Measurements from ENCODE around the gene EIF3K. TPM values are rescaled to one million over a fixed set of nuclear protein-coding genes. Genes with fewer than 3 reads are reported as not detected.

The EIF3K gene
- total RNA-seq, 1 experiment from 2014 or later, result 353 TPM

GRCh38 chr19:38649305-38650171 lies 30.6 kb downstream of the EIF3K start:
- H3K27me3 ChIP-seq (replicated peaks), result no peaks in the 10 kb centered on the region
- H3K4me1 ChIP-seq (replicated peaks), result peaks cover 56% of the 10 kb centered on the region
- DNase-seq (ENCODE audit: low read depth in 1 of 2, low spot score in 2 of 2), result no peak
- peak overlapping the region; percentile 86 for H3K27ac ChIP-seq
- H3K36me3 ChIP-seq, result peaks cover 56% of the 10 kb centered on the region
- no peaks in the 10 kb centered on the region for H3K9me3 ChIP-seq (replicated peaks)
- H3K4me3 ChIP-seq, result peak overlapping the region; percentile 93

GRCh38 chr19:38650172-38650775 lies 31.3 kb downstream of the EIF3K start:
- peak overlapping the region; percentile 86 for H3K27ac ChIP-seq
- H3K36me3 ChIP-seq, result peaks cover 64% of the 10 kb centered on the region
- no peaks in the 10 kb centered on the region for H3K27me3 ChIP-seq (replicated peaks)
- H3K4me1 ChIP-seq (replicated peaks), result peaks cover 63% of the 10 kb centered on the region
- peak in 1 of 2 experiments; percentile 31 for DNase-seq (ENCODE audit: low read depth in 1 of 2, low spot score in 2 of 2)
- H3K4me3 ChIP-seq, result peak overlapping the region; percentile 93
- no peaks in the 10 kb centered on the region for H3K9me3 ChIP-seq (replicated peaks)

GRCh38 chr19:38650911-38651584 lies 32.1 kb downstream of the EIF3K start:
- DNase-seq (ENCODE audit: low read depth in 1 of 2, low spot score in 2 of 2), result peak; percentile 74 to 88
- peaks cover 72% of the 10 kb centered on the region for H3K36me3 ChIP-seq
- no peaks in the 10 kb centered on the region for H3K9me3 ChIP-seq (replicated peaks)
- peak overlapping the region; percentile 93 for H3K4me3 ChIP-seq
- H3K4me1 ChIP-seq (replicated peaks), result peaks cover 71% of the 10 kb centered on the region
- peak overlapping the region; percentile 86 for H3K27ac ChIP-seq
- H3K27me3 ChIP-seq (replicated peaks), result no peaks in the 10 kb centered on the region

- peaks cover 86% of the 10 kb centered on the region for H3K36me3 ChIP-seq
- DNase-seq (ENCODE audit: low read depth in 1 of 2, low spot score in 2 of 2), result peak in 1 of 2 experiments; percentile 39
- peaks cover 86% of the 10 kb centered on the region for H3K4me1 ChIP-seq (replicated peaks)
- no peak overlapping the region for H3K4me3 ChIP-seq
- peak overlapping the region; percentile 86 for H3K27ac ChIP-seq
- H3K9me3 ChIP-seq (replicated peaks), result no peaks in the 10 kb centered on the region
- no peaks in the 10 kb centered on the region for H3K27me3 ChIP-seq (replicated peaks)
Measured at GRCh38 chr19:38653028-38653571, 34.1 kb downstream of the EIF3K start.

- no peaks in the 10 kb centered on the region for H3K27me3 ChIP-seq (replicated peaks)
- DNase-seq (ENCODE audit: low read depth in 1 of 2, low spot score in 2 of 2), result peak in 1 of 2 experiments; percentile 56
- H3K9me3 ChIP-seq (replicated peaks), result no peaks in the 10 kb centered on the region
- peak overlapping the region; percentile 99 for H3K27ac ChIP-seq
- peaks cover 75% of the 10 kb centered on the region for H3K36me3 ChIP-seq
- H3K4me3 ChIP-seq, result no peak overlapping the region
- peaks cover 100% of the 10 kb centered on the region for H3K4me1 ChIP-seq (replicated peaks)
Measured at GRCh38 chr19:38654628-38655055, 35.7 kb downstream of the EIF3K start.

- no peak overlapping the region for H3K4me3 ChIP-seq
- no peaks in the 10 kb centered on the region for H3K27me3 ChIP-seq (replicated peaks)
- peak overlapping the region; percentile 99 for H3K27ac ChIP-seq
- H3K9me3 ChIP-seq (replicated peaks), result no peaks in the 10 kb centered on the region
- H3K4me1 ChIP-seq (replicated peaks), result peaks cover 100% of the 10 kb centered on the region
- peaks cover 72% of the 10 kb centered on the region for H3K36me3 ChIP-seq
- no peak for DNase-seq (ENCODE audit: low read depth in 1 of 2, low spot score in 2 of 2)
Measured at GRCh38 chr19:38655148-38655824, 36.3 kb downstream of the EIF3K start.

DNA sequence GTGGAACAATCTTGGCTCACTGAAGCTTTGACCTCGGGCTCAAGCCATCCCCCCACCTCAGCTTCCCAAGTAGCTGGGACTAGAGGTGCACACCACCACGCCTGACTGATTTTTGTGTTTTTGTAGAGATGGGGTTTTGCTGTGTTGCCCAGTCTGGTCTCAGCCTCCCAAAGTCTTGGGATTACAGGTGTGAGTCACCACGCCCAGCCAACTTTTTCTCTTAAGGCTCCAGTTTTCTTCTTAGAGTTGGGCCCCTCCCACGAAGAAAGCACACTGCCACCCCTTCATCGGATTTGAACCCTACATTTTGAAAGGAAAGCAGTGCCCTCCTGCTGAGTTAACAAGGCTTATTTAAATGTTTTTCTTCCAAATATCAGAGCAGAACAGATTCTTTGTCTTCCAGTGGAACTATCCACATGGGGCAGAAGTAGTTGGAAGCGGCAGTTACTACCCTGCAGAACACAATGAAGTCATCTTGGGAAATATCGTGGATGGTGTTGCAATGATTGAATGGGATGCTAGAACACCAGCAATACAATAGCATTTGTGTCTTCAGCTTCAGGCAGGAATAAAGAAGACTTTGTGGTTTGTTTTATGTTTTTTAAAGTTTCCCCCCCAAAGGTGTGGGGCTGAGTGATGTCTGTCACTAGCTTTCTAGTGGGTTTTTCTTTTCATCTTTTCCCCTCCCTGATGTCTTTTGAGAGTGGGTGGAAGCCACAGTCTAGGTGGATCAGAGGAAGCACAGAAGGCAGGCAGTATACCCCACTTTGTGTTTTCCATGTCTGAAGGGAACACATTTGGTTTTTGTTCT lies 37.4 kb downstream of the EIF3K start:
- Histone ChIP-seq H3K27me3 (replicated peaks) (no peaks in the 10 kb centered on the region), H3K4me1 (replicated peaks) (peaks cover 100% of the 10 kb centered on the region), H3K4me3 (no peak overlapping the region), H3K36me3 (peaks cover 78% of the 10 kb centered on the region), H3K9me3 (replicated peaks) (no peaks in the 10 kb centered on the region), H3K27ac (peak overlapping the region; percentile 99)
- DNase-seq (ENCODE audit: low read depth in 1 of 2, low spot score in 2 of 2), result peak in 1 of 2 experiments; percentile 30

DNA sequence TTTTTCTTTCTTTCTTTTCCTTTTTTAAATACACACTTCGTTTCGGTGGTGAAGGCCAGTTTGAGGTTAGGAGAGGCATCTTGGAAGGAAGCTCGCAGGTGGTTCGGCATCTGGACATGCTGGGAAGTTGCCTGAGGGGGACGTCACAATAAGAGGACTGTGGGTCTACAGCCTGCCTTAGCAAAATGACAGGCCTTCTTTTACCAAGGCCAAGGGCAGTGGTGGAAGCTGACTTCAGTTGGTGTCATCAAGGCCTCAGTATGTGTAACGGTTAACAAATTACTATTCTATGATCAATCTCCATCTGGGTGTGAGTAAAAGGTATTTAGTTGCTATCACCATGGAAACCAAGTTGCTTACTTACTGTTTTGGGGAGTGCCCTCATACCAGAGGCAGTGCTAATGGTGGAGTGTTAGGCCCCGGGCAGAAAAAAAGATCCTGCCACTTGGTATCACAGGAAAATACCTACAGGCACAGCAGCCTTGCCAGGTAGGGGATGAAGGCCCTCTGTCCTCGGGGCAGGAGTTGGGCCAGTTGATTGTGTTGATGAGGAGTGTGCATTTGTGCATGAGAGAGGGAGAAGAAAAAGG lies 38.7 kb downstream of the EIF3K start:
- Histone ChIP-seq H3K4me3 (no peak overlapping the region), H3K36me3 (peaks cover 78% of the 10 kb centered on the region), H3K27ac (peak overlapping the region; percentile 99), H3K9me3 (replicated peaks) (no peaks in the 10 kb centered on the region), H3K4me1 (replicated peaks) (peaks cover 100% of the 10 kb centered on the region), H3K27me3 (replicated peaks) (no peaks in the 10 kb centered on the region)
- peak; percentile 68 to 77 for DNase-seq (ENCODE audit: low read depth in 1 of 2, low spot score in 2 of 2)

DNA sequence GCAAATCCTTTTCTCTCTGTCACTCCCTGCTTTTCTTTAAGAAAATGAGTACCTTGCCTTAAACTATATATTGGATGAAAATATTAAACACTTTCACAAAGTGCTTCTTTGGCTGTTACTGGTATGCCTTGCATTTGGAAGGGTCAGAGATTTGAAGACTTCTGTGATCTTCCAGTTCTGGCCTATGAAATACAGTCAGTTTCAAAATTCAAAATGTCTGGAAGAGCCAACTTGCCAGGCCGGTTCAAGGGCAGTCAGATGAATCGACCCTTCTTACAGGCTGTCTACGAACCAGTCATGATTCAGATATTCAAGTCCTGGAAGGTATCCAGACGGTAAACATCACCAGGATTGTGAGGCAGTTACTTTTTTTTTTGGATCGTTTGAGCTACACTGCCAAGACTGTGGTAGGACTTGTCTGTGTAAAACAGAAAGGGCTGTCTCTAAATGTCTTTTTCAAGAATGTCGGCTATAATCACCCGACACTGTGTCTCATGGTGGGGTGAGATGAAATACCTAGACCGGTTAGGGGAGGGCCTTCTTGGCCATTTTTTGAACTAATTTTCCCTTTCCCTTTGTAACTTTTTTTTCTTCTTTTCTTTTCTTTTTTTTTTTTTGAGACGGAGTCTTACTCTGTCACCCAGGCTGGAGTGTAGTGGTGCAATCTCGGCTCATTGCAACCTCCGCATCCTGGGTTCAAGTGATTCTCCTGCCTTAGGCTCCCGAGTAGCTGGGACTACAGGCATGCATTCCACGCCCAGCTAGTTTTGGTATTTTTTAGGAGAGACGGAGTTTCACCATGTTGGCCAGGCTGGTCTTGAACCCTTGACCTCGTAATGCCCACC lies 39.7 kb downstream of the EIF3K start:
- Histone ChIP-seq H3K4me1 (replicated peaks) (peaks cover 100% of the 10 kb centered on the region), H3K4me3 (no peak overlapping the region), H3K9me3 (replicated peaks) (no peaks in the 10 kb centered on the region), H3K36me3 (peaks cover 80% of the 10 kb centered on the region), H3K27me3 (replicated peaks) (no peaks in the 10 kb centered on the region), H3K27ac (peak overlapping the region; percentile 99)
- DNase-seq (ENCODE audit: low read depth in 1 of 2, low spot score in 2 of 2), result peak; percentile 86 to 93

- Histone ChIP-seq H3K4me1 (replicated peaks) (peaks cover 100% of the 10 kb centered on the region), H3K27ac (peak overlapping the region; percentile 99)
Measured at GRCh38 chr19:38660724-38661123, 41.7 kb downstream of the EIF3K start.

GRCh38 chr19:38661136-38661535 lies 42.1 kb downstream of the EIF3K start:
- H3K9me3 ChIP-seq (replicated peaks), result no peaks in the 10 kb centered on the region
- no peaks in the 10 kb centered on the region for H3K27me3 ChIP-seq (replicated peaks)
- DNase-seq (ENCODE audit: low read depth in 1 of 2, low spot score in 2 of 2), result no peak
- H3K4me3 ChIP-seq, result no peak overlapping the region
- peaks cover 100% of the 10 kb centered on the region for H3K4me1 ChIP-seq (replicated peaks)
- peak overlapping the region; percentile 99 for H3K27ac ChIP-seq
- H3K36me3 ChIP-seq, result peaks cover 72% of the 10 kb centered on the region

More at GRCh38 chr19:38660724-38661123, 41.7 kb downstream of the EIF3K start:
- H3K9me3 ChIP-seq (replicated peaks), result no peaks in the 10 kb centered on the region
- no peak overlapping the region for H3K4me3 ChIP-seq
- peaks cover 76% of the 10 kb centered on the region for H3K36me3 ChIP-seq
- DNase-seq (ENCODE audit: low read depth in 1 of 2, low spot score in 2 of 2), result no peak
- no peaks in the 10 kb centered on the region for H3K27me3 ChIP-seq (replicated peaks)
